ENCODE data around the gene SLC31A2. TPM values are rescaled to one million over a fixed set of nuclear protein-coding genes. Genes with fewer than 3 reads are reported as not detected.

SLC31A2 gene
- total and polyA plus RNA-seq, 2 donors (not counting 1 experiment from before 2014, with no cell fraction given) = 0.67 to 2.3 TPM

DNA sequence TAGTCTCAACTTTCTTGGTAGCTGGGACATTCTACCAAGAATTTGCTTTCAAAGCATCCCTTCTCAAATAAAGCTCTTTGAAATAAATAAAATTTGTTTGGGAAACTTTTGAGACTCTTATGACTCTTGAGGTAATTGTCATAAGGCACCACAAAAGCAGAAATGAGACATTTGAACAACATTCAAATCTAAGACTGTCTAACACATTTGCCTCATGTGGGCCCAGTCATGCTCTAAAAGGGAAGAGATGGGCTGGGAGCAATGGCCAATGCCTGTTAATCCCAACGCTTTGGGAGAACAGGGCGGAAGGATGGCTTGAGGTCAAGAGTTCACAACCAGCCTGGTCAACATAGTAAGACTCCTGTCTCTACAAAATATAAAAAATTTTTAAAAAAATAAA lies 26.4 kb downstream of the SLC31A2 start:
- no peaks in the 10 kb centered on the region for H3K4me1 Mint-ChIP-seq
- Histone ChIP-seq H2AFZ (ENCODE audit: insufficient read depth, low read depth, low read length, poor library complexity, severe bottlenecking) (no peak overlapping the region), H3K36me3 (replicated peaks in 1 of 2; ENCODE audit: control extremely low read depth in 1 of 2, control insufficient read depth in 1 of 2, extremely low read depth in 1 of 2, insufficient read depth in 2 of 2, low read length in 1 of 2) (peaks cover 24 to 72% of the 10 kb centered on the region in 2 experiments), H3K9ac (ENCODE audit: low read length) (no peak overlapping the region), H3K4me1 (ENCODE audit: control insufficient read depth in 2 of 2, insufficient read depth in 2 of 2, low read length in 2 of 2) (no peaks in the 10 kb centered on the region), H3K27me3 (replicated peaks in 1 of 4; ENCODE audit: control extremely low read depth in 1 of 4, control insufficient read depth in 3 of 4, insufficient read depth in 4 of 4, low read length in 3 of 4) (no peaks in the 10 kb centered on the region), H3K9me3 (ENCODE audit: control extremely low read depth in 1 of 3, control insufficient read depth in 2 of 3, insufficient read depth in 1 of 3, low read length in 2 of 3) (peaks cover 0 to 2% (median 2%) of the 10 kb centered on the region in 3 donors), H4K20me1 (ENCODE audit: control insufficient read depth, insufficient read depth, low read length, poor library complexity, severe bottlenecking) (no peaks in the 10 kb centered on the region), H3K4me2 (replicated peaks; ENCODE audit: low read depth, low read length, poor library complexity, severe bottlenecking) (no peak overlapping the region), H3K27ac (ENCODE audit: low read length in 2 of 2) (no peak overlapping the region), H3K79me2 (ENCODE audit: control insufficient read depth, insufficient read depth, low read length) (no peaks in the 10 kb centered on the region), H3K4me3 (ENCODE audit: control extremely low read depth in 1 of 5, extremely low read depth in 1 of 5, insufficient read depth in 1 of 5, low read depth in 2 of 5, low read length in 4 of 5) (no peak overlapping the region)
- CTCF ChIA-PET = no interaction called here
- no peak for TF ChIP-seq EZH2 (IDR thresholded peaks at IDR 0.05; ENCODE audit: borderline replicate concordance, insufficient read depth, low read depth, low read length, poor library complexity, severe bottlenecking)
- TF ChIP-seq, protein P1, sequence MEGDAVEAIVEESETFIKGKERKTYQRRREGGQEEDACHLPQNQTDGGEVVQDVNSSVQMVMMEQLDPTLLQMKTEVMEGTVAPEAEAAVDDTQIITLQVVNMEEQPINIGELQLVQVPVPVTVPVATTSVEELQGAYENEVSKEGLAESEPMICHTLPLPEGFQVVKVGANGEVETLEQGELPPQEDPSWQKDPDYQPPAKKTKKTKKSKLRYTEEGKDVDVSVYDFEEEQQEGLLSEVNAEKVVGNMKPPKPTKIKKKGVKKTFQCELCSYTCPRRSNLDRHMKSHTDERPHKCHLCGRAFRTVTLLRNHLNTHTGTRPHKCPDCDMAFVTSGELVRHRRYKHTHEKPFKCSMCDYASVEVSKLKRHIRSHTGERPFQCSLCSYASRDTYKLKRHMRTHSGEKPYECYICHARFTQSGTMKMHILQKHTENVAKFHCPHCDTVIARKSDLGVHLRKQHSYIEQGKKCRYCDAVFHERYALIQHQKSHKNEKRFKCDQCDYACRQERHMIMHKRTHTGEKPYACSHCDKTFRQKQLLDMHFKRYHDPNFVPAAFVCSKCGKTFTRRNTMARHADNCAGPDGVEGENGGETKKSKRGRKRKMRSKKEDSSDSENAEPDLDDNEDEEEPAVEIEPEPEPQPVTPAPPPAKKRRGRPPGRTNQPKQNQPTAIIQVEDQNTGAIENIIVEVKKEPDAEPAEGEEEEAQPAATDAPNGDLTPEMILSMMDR (IDR thresholded peaks at IDR 0.05) = no peak
- intact Hi-C loops (cut with micrococcal nuclease) = no loop called here
- H3K27ac Mint-ChIP-seq = no peak overlapping the region
- ATAC-seq (ENCODE audit: low read depth) = no peak
- H3K9me3 Mint-ChIP-seq (ENCODE audit: insufficient read depth) = peaks cover 7% of the 10 kb centered on the region
- H3K4me3 Mint-ChIP-seq = no peak overlapping the region
- WGBS (ENCODE audit: insufficient coverage) = no CpG with 5 or more reads among the region's 2 CpGs
- no peak for DNase-seq
- POLR2A ChIA-PET = no interaction called here
- no peaks in the 10 kb centered on the region for H3K27me3 Mint-ChIP-seq

- 100% methylated on average over 1 of the region's 1 CpG for WGBS (ENCODE audit: insufficient coverage)
- Mint-ChIP-seq H3K4me1 (no peaks in the 10 kb centered on the region), H3K4me3 (no peak overlapping the region), H3K27me3 (no peaks in the 10 kb centered on the region), H3K9me3 (ENCODE audit: insufficient read depth) (no peaks in the 10 kb centered on the region), H3K27ac (no peak overlapping the region)
- CTCF ChIA-PET = no interaction called here
- Histone ChIP-seq H3K27ac (ENCODE audit: low read length in 2 of 2) (no peak overlapping the region), H3K9me3 (ENCODE audit: control extremely low read depth in 1 of 3, control insufficient read depth in 2 of 3, insufficient read depth in 1 of 3, low read length in 2 of 3) (no peaks in the 10 kb centered on the region), H3K27me3 (replicated peaks in 1 of 4; ENCODE audit: control extremely low read depth in 1 of 4, control insufficient read depth in 3 of 4, insufficient read depth in 4 of 4, low read length in 3 of 4) (no peaks in the 10 kb centered on the region), H3K4me2 (replicated peaks; ENCODE audit: low read depth, low read length, poor library complexity, severe bottlenecking) (no peak overlapping the region), H3K9ac (ENCODE audit: low read length) (no peak overlapping the region), H2AFZ (ENCODE audit: insufficient read depth, low read depth, low read length, poor library complexity, severe bottlenecking) (no peak overlapping the region), H4K20me1 (ENCODE audit: control insufficient read depth, insufficient read depth, low read length, poor library complexity, severe bottlenecking) (no peaks in the 10 kb centered on the region), H3K36me3 (replicated peaks in 1 of 2; ENCODE audit: control extremely low read depth in 1 of 2, control insufficient read depth in 1 of 2, extremely low read depth in 1 of 2, insufficient read depth in 2 of 2, low read length in 1 of 2) (peaks cover 26 to 71% of the 10 kb centered on the region in 2 experiments), H3K4me1 (ENCODE audit: control insufficient read depth in 2 of 2, insufficient read depth in 2 of 2, low read length in 2 of 2) (no peaks in the 10 kb centered on the region), H3K79me2 (ENCODE audit: control insufficient read depth, insufficient read depth, low read length) (no peaks in the 10 kb centered on the region), H3K4me3 (ENCODE audit: control extremely low read depth in 1 of 5, extremely low read depth in 1 of 5, insufficient read depth in 1 of 5, low read depth in 2 of 5, low read length in 4 of 5) (no peak overlapping the region)
- no peak for TF ChIP-seq EZH2 (IDR thresholded peaks at IDR 0.05; ENCODE audit: borderline replicate concordance, insufficient read depth, low read depth, low read length, poor library complexity, severe bottlenecking)
- TF ChIP-seq, protein P1 (IDR thresholded peaks at IDR 0.05) = no peak
- DNase-seq (no peak), ATAC-seq (ENCODE audit: low read depth) (no peak)
- intact Hi-C loops (cut with micrococcal nuclease) = no loop called here
- POLR2A ChIA-PET = no interaction called here
Measured at GRCh38 chr9:113178087-113178486, 27.3 kb downstream of the SLC31A2 start.
